Dedifferentiated amniotic fluid mesenchymal stem cell (primary cell): ENCODE data around the gene PNPLA3.
"Not testable (repeated sequence)": the region's sequence is repeated elsewhere in the genome, so short reads cannot be mapped to it uniquely, and the experiment has no call there.

ENCODE experiments used
- DNase-seq: peaks from one replicate; pipeline ENCODE4 v3.0.0-alpha.2; 2016; ENCODE audit errors: extremely low spot score

The PNPLA3 gene

DNA sequence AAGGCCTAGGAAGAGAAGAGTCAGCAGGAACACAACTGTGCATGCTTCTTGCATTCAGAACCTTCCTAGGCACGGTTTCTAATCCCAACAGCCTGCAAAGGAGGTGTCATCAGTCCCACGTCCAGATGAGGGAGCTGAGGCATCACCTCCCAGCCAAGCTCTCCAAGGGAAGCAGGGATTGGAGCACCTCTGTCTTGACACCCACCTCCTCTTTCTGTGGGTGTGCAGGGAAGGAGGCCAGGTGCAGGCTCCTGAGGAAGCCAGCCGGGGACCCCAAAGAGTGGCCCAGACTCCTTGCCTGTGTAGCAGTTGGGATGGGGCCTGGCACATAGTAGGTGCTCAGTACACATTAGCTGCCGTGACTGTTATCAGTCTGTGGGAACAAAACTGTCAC is 33.7 kb upstream of the PNPLA3 start:
- no peak for DNase-seq

DNA sequence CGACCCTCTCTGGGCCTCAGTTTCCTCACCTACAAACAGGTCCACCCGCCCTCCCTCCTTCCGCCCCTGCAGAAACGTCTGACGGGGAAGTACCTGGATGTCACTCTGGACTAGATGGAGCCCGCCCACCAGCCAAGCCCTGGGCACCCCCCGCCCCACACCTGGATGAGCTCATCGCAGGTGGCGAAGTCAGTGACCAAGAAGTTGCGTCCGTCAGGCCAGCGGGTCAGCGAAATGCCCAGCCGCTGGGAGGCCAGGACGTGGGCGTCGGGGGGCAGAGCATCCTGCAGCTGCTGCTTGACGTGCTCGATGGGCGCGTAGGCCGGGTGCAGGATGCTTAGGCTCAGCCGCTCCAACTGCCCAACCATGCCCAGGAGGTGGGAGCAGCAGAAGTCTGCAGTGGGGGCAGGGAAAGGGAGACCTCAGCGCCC is 32.7 kb upstream of the PNPLA3 start:
- DNase-seq: no peak

DNA sequence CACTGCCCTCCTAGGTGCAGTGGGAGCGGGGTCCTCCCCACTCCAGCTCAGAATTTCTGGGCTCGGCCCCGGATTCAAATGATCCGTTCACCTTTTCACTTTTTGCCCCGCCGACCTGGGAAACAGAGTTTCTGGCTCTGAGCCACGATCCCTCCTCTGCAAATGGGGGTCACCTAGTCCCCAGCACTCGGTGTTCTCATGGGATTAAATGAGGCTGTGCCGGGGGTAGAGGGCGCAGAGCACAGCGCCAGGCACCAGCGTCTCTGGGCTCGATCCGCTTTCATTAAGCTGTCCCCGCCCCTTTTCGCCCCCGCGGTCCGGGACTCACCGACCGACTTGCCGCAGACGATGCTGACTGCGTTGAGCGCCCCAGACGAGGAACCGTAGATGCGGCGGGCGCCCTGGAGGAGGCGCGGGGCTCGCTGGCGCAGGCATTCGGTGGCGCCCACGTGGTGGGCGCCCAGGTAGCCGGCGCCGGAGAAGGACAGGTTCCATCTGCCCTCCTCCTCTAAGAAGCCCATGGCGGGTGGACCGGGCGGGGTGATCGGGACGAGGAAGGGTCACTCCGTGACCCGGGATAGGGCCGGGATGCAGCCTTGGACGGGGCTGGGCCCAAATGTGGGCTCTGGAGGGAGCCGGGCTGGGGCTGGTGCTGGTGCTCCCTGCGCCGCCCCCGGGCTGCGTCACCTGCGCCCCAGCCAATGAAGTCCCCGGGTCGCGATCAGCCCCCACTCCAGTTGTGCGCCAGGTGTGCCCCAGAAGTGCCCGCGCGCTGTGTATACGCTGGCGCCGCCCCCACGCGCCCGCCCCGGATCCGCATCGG is 32.0 kb upstream of the PNPLA3 start, which contains the start of gene PNPLA5:
Gene PNPLA5 (minus strand): TSS at position 654 of the 823 bp plus-strand sequence. CDS start 133 bp downstream, at position 521.
- no peak for DNase-seq

DNA sequence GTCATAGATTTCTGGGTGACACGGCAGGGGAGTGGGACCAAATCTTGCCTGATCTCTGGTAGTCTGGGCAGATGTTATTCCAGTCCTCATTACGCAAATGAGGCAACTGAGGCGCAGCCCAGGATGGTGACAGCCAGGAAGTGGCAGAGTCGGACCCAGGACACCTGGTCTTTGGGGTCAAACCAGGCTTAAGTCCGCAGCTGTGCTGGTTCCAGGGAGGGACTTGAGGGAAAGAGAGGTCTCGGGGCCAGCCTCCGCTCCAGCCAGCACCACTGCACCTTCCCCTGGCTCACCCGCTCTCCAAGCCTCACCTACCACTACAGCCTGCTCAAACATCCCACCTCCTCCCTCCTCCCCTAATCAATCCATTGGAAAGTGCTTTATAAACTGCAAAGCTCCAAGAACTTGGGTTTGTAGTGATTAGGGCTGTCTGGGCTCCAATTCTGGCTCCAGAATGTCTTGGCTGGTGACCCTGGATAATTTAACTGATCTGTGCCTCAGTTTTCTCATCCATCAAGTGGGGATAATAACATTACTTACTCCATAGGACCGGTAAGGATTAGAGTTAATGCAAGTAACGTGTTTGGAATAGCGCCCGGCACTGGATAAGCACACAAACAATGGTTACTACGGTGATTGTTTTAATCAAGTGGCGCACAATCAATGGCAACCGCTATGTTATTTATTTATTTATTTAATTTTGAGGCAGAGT is 31.3 kb upstream of the PNPLA3 start:
- no peak for DNase-seq

DNA sequence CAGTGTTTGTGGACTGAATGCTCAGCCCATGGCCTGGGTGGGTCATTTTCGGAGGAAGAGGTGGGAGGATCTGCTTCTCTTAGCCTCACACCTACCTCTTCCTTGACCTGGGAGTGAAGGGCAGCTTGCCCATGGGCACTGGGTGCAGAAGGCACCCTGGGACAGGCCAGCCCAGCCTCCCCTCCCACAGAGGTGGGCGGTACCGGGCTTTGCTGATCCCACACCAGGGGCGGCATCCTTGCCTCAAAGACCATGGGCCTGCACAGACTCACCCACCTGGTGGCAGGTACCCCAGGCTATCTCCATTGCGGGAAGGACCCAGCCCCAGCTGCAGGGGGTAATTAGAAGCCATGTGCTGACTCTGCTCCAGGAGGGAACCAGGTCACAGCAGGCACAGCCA is 30.3 kb upstream of the PNPLA3 start:
- no peak for DNase-seq

DNA sequence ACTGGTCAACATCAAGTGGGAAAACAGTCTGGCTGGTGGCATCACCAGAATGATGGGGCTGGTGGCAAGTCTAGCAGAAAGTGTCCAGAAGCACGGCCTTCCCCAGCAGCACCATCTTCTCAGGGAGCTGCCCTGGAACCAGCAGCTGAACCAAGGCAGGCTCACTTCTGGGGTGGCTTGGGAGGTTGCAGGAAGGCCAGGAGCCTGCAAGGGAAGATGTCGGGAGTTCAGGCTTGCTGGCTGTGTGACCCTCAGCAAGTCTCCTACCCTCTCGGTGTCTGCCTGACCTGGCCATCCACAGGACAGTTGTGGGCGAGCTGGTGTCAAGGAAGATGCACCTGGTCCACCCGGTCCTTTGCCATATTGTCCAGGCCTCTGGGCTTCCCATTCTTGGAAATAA is 29.5 kb upstream of the PNPLA3 start:
- no peak for DNase-seq

DNA sequence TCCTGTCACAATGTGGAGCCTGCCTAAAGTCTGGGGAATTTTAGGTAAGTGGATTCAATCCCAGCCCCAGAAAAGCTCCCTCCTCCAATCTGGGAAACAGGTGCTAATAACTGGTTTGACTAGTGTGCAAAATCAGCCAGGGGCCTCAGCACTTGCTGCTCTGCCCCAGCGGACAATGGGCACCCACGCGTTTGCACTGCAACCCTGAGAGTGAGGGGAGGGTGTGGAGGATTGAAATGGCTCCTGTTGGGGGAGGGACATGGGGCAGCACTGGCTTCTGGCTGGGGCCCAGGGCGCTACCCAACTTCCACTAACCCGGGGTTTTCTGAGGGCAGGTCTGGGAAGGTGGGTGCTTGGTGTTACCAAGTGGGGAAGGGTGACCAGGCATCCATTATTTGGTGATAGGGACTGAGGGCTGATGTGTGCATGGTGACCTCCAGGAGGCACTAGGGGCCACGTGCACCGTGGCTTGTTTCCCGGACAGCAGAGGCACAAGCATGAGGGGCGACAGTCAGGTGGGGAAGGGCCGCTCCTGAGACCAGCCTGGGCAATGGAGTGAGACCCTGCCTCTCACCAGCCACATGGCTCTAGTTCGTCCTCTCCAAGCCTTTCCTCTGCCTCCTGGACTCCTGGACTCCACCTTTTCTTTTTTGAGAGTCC is 27.5 kb upstream of the PNPLA3 start:
- no peak for DNase-seq

DNA sequence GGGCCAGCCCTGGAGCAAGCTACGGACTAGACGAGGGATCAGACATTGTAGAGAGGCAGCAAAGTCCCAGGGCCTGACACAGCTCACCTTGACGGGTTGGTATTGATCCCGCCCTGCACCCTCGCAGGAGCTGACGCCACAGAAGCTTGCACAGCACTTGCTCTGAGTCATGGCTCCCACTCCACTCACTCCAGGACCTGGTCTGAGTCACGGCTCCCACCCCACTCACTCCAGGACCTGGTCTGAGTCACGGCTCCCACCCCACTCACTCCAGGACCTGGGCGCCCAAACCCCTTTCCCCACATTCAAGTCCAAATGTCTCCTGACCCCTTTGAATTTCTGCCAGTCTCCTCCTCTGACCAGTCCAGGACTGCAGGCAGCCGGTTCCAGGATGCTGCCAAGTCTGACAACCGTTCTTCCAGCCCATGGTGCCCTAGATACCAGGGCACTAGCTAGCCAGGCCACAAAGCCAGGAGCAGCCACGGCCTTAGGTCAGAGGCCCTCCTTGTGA is 25.8 kb upstream of the PNPLA3 start:
- DNase-seq: peak; percentile 16

DNA sequence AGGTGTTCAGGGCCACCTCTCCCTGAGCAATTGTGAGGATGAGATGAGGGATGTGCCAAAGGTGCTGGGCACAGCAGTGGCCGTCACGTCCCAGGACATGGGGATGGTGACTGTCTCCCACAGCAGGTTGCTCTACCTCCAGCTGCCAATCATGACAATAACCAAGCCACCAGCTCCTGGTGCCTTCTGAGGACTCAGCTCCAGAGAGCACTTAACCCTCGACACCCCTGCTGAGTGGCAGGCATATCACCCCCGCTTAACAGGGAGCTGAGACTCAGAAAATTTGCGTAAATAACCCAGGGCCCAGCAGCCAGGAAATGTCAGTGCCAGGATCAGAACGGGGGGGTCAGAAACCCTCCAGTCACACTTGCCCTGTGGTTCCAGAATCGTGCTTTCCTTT is 23.4 kb upstream of the PNPLA3 start:
- DNase-seq: no peak

DNA sequence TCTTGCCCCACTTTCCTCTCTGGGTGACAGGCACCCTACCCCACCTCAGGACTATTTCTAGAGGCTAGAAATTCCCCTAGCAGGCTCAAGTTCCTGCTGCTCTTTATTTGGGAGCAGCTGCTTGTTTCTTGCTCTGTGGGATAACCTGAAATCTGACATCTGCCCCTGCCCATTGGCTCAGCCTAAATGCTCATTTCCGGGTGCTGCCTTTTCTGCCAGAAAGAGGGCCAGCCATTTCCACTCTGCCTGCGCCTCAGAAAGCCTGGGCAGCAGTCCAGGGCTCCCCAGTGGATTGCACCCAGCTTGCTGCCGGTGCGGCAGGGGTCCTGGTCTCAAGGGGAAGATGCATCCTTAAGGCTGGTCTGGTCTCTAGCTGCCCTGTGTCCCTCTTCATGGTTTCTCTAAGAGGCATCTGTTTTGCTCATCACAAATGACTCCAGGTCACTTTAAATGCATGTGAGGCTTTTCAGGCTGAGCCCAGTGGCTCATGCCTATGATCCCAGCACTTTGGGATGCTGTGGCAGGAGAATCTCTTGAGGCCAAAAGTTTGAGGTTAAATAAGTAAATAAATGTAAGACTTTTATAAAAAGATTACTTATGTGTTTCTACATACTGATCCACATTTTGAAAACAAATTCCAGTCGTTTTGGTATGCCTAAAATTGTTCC is 21.5 kb upstream of the PNPLA3 start:
- DNase-seq: peak; percentile 82

DNA sequence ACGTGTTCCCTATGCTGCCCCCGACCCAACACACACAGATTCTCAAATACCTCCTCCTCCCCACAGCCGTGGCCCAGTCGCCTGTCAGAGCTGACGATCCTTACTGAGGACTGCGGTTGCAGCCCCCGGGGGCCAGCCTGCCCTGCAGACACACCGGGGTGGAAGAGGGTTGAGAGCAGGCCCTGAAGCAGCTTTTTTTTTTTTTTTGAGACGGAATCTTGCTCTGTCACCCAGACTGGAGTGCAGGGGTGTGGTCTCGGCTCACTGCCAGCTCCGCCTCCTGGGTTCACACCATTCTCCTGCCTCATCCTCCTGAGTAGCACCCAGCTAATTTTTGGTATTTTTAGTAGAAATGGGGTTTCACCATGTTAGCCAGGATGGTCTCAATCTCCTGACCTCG is 20.6 kb upstream of the PNPLA3 start:
- not testable (repeated sequence) for DNase-seq

DNA sequence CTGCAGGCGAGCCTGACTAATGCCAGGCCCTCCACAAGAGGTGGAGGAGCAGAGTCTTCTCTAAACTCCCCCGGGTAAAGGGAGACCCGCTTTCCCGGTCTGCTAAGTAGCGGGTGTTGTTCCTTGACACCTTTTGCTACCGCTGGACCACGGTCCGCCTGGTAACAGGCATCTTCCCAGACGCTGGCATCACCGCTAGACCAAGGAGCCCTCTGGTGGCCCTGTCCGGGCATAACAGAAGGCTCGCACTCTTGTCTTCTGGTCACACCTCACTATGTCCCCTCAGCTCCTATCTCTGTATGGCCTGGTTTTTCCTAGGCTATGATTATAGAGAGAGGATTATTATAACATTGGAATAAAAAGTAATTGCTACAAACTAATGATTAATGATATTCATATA is 19.2 kb upstream of the PNPLA3 start:
- not testable (repeated sequence) for DNase-seq

DNA sequence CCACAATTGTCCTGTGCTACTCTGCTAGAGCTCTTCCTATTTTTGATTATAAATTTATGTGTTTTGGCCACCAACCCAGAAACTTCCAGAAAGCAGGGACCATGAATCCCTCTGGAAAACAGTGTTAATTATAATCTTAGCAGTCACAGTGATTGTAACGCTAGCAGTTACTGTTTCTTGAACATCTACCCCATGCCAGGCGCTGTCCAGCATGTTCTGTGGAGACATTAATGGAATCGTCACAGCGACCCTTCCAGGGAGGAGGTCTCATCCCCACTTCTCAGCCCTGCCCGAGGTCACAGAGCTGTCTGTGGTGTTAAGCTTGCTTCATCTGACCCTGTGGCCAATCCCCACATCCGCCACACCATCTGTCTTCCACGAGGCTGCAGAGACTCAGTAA is 17.9 kb upstream of the PNPLA3 start:
- DNase-seq: no peak

DNA sequence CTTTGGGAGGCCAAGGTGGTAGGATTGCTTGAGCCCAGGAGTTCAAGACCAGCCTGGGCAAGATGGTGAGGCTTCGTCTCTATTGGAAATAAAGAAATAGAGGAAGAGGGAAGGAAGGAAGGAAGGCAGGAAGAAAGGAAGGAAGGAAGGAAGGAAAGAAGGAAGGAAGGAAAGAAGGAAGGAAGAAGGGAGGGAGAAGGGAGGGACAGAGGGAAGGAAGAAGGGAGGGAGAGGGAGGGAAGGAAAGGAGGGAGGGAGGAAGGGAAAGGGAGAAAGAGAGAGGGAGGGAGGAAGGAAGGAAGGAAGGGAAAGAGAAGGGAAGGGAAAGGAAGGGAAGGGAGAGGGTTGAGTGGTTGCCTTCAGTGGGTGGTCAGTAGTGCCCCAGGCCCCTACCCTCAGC is 13.9 kb upstream of the PNPLA3 start:
- no peak for DNase-seq

DNA sequence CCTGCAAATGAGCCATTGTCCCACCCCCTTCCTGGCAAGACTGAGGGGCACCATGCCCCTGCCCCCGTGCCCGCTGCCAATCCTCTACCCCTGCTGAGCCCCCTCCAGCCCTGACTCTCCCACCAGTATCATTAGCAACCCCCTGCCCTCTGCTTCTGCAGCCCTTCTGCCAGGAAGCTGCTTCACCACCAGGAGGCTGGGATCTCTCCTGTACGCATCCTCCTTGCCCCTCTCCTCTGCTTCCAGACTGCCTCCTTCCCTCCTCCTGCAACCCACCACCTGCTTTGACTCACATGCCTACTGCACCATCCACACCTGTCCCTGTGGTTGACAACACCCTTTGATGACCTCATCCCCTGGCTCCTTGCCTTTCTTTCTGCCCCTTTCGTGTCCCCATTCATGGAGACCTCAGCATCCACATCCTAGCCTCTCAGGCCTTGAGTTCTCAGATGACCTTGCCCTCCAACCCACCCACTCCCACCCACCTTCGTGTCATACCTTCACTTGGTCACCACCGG is 13.4 kb upstream of the PNPLA3 start:
- no peak for DNase-seq

DNA sequence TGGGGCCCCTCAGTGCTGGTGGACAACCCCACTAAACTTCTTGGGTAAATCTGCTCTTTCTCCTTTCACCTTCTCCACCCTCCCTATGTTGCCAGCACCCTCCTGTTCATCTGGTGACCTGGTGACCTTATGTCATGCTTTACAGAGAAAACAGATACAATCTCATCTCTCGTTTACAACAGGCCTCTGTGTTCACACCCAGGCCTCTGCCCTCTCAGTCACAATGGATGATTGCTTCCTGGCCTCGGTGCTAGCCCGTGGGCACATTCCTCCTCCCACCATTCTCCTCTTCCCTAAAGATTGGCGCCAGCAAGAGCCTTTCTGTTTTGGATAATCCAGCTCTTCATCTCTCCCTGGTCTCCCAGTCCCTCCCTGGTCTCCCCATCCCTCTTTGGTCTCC is 12.3 kb upstream of the PNPLA3 start:
- no peak for DNase-seq

DNA sequence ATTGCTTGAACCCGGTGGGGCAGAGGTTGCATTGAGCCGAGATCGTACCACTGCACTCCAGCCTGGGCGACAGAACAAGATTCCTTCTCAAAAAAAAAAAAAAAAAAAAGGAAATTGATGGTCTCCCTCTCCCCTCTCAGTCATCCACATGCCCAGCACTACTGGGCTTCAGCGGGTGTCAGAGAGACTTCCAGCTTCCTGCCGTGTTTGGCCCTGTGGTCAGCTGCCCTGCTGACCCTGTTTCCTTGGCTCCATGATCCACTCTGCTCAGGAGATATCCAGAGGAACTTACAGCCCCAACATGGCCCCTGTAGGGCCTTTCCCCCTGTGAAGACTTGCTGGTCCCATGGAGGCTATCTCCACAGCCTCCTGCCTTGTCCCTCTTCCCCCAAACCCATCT is 6.1 kb upstream of the PNPLA3 start:
- no peak for DNase-seq

DNA sequence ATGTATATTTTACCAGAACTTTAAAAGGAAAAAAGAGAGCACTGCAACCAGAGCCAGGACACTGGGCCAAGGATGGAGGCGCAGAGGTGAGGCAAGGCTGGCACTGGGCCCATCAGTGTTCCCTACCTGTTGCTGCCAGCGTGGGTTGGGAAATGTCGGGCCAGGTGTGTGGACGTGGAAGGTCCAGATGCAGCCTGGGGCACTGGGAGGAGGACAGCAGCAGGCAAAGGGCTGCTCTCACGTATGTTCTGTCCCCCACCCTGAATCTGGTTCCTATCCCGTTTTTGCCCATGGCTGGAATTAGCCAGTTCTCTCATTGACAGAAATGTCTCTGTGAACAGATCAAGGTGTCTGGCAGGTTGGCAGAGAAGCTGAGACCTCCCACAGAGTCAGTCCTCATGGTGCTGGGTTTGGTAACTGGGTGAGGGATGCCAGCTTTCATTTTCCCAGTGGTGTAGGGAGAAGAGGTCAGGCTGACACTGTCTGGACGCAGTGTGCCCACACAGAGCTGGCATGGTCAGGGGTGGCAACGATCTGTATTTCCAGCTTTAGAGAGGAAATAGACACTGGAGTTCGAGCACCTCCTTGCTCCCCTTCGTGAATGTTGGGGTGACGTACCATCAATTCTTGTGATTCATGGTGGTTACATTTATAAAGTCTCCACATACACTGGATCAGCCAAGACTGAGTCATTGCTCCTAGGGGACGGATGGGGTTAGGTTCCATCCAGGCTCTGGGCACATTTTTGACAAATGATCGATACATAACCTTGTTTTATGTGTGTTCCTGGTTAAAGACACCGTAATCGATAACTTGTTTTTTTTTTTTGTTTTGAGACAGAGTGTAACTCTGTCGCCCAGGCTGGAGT is 4.3 kb upstream of the PNPLA3 start:
- no peak for DNase-seq

DNA sequence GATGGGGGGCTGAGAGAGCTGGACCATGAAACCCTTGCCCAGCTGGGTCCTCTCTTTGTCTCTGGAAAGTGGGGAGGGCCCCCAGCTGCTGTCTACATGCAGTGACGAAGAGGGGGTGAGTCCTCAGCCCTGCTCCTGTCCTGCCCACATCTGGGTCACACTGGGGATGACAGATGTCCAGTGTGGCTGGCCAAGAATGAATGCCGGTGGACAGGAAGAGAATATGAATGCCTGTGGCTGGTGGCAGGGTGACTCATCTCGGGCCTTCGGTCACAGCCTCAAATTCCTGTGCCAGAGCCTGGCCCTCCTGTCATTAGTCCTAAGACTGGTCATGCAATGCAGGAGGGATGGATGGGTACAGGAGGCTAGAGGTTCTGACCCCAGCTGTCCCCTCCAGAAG is 2.2 kb upstream of the PNPLA3 start:
- DNase-seq: peak; percentile 60

DNA sequence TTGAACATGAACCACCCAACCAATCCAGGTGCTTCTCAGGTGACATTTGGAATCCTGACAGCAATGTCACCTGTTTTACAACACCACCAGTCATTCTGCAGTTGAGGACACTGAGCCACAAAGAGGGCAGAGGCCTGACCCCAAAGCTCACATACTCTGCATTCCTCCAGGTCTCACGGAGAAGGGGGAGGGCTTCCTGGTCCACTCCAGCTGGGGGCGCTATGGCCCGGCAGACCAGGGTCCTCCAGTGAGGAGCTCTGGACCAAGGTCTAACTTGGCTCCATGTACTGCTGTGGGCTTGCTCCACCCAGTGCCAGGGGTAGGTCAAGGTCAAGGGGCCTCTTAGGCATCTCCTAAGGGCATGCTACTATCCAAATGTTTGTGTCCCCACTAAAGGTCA is 1.5 kb upstream of the PNPLA3 start:
- DNase-seq: no peak

DNA sequence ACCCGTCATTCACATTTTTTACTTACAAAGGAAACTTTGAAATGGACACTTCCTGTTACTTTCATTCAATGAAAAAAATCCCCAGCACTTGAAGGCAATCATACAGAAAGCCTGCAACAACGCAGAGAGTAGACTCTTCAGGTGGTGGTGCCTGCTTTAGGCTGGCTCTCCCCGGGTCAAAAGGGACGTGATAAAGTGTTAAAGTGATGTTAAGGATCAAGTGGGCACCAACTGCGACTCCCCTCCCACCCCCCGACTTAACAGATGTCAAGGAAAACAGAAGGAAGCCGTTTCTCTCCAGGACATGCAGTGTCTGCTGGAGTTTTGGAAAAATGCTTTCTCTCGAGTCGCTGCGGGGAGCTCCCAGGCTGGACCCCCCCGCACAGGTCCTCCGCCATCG is 414 bp upstream of the PNPLA3 start:
- DNase-seq: no peak
